T-helper 2 cell treated with Interferon-gamma antibody and Interleukin-4, amounts not matched to agents 5 μg/mL and 100 μg/mL, for 36 hours (primary cell): Measurements from ENCODE around the gene GNG14.
"Not testable (repeated sequence)": the region's sequence is repeated elsewhere in the genome, so short reads cannot be mapped to it uniquely, and the experiment has no call there.

Experiments used
- DNase-seq: peaks from one replicate; pipeline ENCODE4 v3.0.0; 2021; ENCODE audit warnings: low spot score
- H3K27ac Mint-ChIP-seq: one replicate; pipeline ENCODE4 v1.8.0; 2021; ENCODE audit warnings: mild to moderate bottlenecking, mixed read lengths
- H3K27me3 Mint-ChIP-seq: one replicate; pipeline ENCODE4 v1.8.0; 2021; ENCODE audit warnings: low read depth, mixed read lengths
- H3K36me3 Mint-ChIP-seq: one replicate; pipeline ENCODE4 v1.8.0; 2021; ENCODE audit warnings: low read depth, mixed read lengths
- H3K4me1 Mint-ChIP-seq: one replicate; pipeline ENCODE4 v1.8.0; 2021; ENCODE audit warnings: low read depth, mixed read lengths
- H3K4me3 Mint-ChIP-seq: one replicate; pipeline ENCODE4 v1.8.0; 2022; ENCODE audit warnings: mild to moderate bottlenecking, moderate library complexity, mixed read lengths
- H3K9me3 Mint-ChIP-seq: one replicate; pipeline ENCODE4 v1.8.0; 2021; ENCODE audit warnings: mixed read lengths

Gene GNG14

DNA sequence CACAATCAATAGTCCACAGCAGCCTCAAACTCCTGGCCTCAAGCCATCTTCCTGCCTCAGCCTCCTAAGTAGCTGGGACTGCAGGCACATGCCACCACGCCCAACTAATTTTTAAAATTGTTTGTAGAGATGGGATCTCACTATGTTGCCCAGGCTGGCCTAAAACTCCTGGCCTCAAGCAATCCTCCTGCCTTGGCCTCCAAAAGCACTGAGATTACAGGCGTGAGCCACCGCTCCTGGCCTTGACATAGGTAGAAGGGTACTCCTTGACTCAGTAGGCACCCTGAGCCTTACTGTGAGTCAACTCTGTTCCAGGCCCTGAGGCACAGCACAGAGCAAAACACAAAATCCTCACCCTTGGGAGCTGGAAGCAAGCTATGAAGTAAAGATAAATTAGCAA lies 28.1 kb downstream of the GNG14 start:
- Mint-ChIP-seq H3K27me3 (no peaks in the 10 kb centered on the region), H3K4me1 (peaks cover 3% of the 10 kb centered on the region), H3K36me3 (peaks cover 35% of the 10 kb centered on the region), H3K27ac (no peak overlapping the region), H3K4me3 (no peak overlapping the region), H3K9me3 (no peaks in the 10 kb centered on the region)
- DNase-seq, result no peak

DNA sequence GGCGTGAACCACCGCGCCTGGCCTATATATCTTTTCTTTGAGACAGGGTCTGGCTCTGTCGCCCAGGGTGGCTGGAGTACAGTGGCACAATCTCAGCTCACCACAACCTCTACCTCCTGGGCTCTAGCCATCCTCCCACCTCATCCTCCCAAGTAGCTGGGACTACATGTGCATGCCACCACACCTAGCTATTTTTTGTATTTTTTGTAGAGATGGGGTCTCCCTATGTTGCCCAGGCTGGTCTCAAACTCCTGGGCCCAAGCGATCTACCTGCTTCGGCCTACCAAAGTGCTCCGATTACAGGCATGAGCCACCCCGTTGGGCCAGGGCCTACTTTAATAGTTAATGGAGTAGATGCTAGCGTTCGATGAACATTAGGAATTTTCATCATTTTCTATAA lies 32.5 kb downstream of the GNG14 start:
- Mint-ChIP-seq H3K9me3 (no peaks in the 10 kb centered on the region), H3K36me3 (peaks cover 27% of the 10 kb centered on the region), H3K27ac (peak overlapping the region; percentile 76)

DNA sequence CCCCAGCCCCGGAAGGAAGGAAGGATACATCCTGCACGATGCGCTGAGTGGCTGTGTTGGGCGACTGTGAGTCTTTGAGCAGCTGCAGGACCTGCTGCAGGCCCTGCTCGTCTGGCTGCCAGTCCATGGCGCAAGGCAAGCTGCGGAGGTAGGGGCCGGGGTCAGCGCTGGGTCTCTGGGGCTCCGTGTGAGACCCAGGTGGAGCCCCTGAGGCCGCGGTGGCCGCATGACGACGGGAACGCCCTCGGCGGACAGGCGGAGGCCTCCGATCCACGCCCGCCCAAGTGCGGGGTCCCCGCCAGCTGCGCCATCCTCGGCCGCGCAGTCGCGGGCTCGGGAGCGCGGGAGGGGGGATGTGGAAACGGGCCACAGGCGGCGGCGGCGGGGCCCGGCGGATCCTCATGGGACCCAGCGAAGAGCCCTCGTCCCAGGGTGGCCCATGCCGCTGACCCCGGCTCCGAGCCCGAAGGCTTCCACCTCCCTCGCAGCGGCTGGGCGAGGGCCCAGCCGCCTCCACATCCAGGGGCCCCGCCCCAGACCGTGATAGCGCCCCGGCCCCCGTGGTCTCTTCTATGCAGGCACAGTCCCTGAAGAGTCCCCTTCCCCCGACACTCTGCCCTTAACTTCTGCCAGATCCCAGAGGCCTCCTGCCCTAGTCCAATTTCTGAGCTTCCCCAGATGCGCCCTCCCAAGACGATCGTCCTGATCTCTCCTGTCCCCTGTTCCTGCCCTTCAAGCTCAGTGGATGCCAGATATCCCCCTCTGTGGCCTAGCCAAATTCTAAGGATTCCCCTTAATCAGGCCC lies 33.3 kb downstream of the GNG14 start:
- Mint-ChIP-seq H3K9me3 (no peaks in the 10 kb centered on the region), H3K4me1 (peaks cover 14% of the 10 kb centered on the region), H3K27ac (peak overlapping the region; percentile 91), H3K4me3 (peak overlapping the region; percentile 97), H3K36me3 (peaks cover 27% of the 10 kb centered on the region), H3K27me3 (no peaks in the 10 kb centered on the region)
- no peak for DNase-seq

More for the DNA sequence above, 32.5 kb downstream of the GNG14 start:
- Mint-ChIP-seq H3K27me3 (no peaks in the 10 kb centered on the region), H3K4me3 (peak overlapping the region; percentile 85), H3K4me1 (peaks cover 14% of the 10 kb centered on the region)
- DNase-seq, result no peak

DNA sequence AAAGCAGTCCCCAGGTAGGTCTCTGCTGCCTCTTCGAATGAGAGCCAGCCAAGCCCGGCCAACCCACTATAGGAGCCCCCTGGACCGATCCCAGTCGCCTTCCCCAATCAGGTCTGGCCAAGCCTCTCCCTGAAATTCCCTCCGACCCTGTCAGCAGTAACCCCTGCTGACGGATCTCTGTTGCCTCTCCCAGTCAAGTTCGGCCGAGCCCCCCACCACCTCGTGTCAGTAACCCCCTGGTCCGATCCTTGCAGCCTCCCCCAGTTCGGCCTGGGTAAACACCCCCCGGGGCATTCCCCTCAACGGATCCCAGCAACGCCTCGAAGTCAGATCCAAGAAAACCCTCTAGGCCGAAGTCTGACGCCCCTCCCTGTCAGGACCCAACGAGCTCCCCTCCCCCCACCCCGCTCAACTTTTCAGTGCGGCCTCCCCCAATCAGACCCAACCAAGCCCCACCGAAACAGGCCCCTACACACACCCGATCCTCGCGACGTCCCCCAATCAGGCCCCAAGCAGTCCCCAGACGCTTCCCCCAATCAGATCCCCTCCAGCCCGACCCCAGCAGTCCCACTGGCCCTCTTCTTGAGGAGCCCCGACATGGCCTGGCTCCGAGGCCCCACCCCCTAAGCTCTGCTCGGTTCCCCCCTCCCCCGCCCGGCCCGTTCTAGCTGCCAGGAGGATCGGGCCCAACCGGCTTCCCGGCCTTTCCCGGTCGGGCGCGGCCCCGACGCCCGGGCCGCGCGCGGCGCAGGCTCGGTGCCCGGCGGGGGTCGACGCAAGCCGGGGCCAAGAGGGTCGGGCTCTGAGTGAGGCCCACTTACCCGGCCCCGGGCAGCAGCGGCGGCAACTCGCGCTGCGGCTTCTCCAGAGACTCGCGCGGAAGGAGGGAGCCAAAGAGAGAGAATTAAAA lies 34.1 kb downstream of the GNG14 start:
- H3K9me3 Mint-ChIP-seq, result no peaks in the 10 kb centered on the region
- no peaks in the 10 kb centered on the region for H3K27me3 Mint-ChIP-seq
- H3K36me3 Mint-ChIP-seq, result peaks cover 23% of the 10 kb centered on the region
- peaks cover 14% of the 10 kb centered on the region for H3K4me1 Mint-ChIP-seq
- H3K27ac Mint-ChIP-seq, result peak overlapping the region; percentile 91
- peak overlapping the region; percentile 97 for H3K4me3 Mint-ChIP-seq
- DNase-seq, result peak; percentile 15

DNA sequence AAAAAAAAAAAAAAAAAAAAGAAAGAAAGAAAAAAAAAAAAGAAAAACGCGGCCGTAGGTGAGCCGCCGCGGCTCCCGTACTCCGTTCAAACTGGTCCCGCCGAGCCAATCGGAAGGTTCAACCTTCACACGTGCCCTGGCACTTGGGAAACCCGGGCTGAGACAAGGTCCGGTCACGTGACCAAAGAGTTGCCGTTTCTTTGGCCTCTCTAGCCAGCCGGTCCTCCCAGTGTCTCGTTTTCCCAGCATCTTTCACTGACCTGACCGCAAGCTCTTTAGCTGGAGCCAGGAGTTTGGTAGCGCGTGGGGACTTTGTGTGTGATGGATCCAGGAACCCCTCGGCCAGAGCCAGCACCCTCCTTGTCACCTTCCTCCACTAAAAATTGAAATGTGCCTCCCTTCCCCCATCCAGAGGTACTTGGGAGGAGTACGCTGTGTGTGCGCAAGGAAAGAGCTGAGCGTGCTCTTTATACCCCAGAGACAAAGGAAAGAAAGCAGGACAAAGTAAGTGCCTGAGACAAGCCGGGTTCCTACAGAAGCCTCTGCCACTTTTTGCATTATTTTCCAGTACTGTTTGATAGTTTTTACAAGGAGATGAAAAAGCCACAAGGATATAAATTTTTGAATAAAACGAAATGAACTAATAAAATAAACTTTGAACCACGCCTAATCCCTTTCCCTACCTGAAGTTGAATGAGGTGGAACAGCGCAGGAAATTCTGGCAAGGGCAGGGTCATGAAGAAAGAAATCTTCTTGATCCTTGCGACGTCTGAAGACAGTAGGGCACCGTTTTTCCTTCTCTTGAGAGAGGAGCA lies 35.0 kb downstream of the GNG14 start:
- Mint-ChIP-seq H3K4me1 (peaks cover 14% of the 10 kb centered on the region), H3K27ac (peak overlapping the region; percentile 79), H3K9me3 (no peaks in the 10 kb centered on the region), H3K4me3 (peak overlapping the region; percentile 89), H3K27me3 (no peaks in the 10 kb centered on the region), H3K36me3 (peaks cover 26% of the 10 kb centered on the region)
- DNase-seq, result peak; percentile 94

DNA sequence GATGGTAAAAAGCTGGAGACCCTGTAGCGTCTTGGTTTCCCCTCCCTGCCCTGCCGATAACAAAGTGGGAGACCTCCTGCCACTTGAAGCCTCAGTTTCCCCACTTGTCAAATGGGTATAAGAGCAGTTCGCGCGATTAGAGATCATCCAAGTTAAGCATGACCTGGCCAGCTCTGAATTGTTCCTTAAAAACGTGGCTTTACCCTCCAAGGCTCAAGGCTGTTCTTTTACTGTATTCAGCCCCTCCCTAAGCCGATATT lies 35.5 kb downstream of the GNG14 start:
- Mint-ChIP-seq H3K27me3 (no peaks in the 10 kb centered on the region), H3K36me3 (peaks cover 30% of the 10 kb centered on the region), H3K4me1 (peaks cover 14% of the 10 kb centered on the region), H3K9me3 (no peaks in the 10 kb centered on the region), H3K27ac (peak overlapping the region; percentile 79), H3K4me3 (peak overlapping the region; percentile 89)
- DNase-seq, result no peak

DNA sequence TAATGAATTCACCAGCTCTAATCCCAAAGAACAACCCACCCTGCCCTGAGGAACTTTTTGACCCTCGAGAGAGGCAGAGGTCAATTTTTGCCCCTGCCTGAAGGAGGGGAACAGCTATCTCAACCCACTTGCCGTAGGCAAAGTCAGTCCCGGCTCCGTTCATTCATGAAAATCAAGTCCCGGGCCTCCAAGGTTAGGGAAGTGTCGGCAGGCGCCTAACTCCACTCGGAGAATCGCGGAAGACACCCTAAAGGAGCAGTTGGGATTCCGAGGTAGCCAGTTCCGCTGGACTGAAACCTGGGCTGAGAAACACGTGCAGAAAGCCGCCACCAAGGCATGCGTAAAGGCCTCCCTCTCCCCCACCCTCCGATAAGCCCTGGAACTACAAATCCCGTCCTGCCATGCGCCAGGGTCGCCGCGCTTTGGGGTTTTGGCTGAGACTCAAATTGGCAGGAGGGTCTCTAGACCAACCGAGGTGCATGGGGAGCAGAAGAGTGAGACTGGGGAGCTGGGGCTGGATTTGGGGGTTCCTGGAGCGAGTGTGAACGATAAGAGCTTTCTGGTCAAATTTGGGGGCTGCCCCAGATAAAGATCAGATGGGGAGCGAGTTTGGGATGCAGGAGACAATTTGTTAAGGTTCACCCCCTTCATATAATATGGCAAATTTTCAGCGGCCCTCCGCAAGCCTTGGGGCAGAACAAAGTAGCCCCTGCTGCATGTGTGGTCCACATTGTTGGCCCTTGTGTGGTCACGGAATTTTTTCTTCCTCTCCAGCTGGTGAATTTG lies 36.0 kb downstream of the GNG14 start, which contains the start of gene TNPO2:
Gene TNPO2 (minus strand): TSS at position 292 of the 786 bp plus-strand sequence. CDS start 2,955 bp downstream, outside the sequence.
- peaks cover 28% of the 10 kb centered on the region for H3K36me3 Mint-ChIP-seq
- H3K4me1 Mint-ChIP-seq, result peaks cover 14% of the 10 kb centered on the region
- H3K27ac Mint-ChIP-seq, result peak within 1 kb of the TSS; percentile 79
- DNase-seq, result peak; percentile 74
- peak within 1 kb of the TSS; percentile 89 for H3K4me3 Mint-ChIP-seq
- no peaks in the 10 kb centered on the region for H3K9me3 Mint-ChIP-seq
- H3K27me3 Mint-ChIP-seq, result no peaks in the 10 kb centered on the region

DNA sequence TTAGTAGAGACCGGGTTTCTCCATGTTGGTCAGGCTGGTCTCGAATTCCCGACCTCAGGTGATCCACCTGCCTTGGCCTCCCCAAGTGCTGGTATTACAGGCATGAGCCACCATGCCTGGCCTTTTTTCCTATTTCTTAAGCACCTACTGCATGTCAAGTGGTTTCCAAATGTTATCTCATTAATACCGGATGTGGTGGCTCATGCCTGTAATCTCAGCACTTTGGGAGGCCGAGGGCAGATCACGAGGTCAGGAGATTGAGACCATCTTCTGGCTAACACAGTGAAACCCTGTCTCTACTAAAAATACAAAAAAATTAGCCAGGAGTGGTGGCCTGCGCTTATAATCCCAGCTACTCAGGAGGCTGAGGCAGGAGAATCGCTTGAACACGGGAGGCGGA lies 37.8 kb downstream of the GNG14 start:
- not testable (repeated sequence) for H3K9me3 Mint-ChIP-seq, H3K4me3 Mint-ChIP-seq, H3K27ac Mint-ChIP-seq, H3K27me3 Mint-ChIP-seq, DNase-seq
- peaks cover 39% of the 10 kb centered on the region for H3K36me3 Mint-ChIP-seq
- peaks cover 16% of the 10 kb centered on the region for H3K4me1 Mint-ChIP-seq

DNA sequence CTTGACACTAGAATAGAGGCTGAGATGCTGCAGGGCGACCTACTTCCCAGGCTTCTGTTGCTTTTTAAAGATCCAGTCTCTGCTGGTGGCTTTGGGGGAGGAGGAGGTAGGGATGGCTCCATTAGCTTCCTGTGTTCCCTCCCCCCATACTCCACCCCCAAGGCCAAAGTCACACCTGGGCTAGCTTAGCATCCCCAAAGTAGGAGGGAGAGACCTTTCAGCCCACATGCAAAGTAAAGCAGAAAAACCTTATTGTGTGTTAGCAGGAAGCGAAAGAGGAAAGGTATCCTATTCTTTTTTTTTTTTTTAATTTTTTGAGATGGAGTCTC lies 39.2 kb downstream of the GNG14 start:
- H3K36me3 Mint-ChIP-seq, result peaks cover 37% of the 10 kb centered on the region
- H3K4me1 Mint-ChIP-seq, result peaks cover 11% of the 10 kb centered on the region

DNA sequence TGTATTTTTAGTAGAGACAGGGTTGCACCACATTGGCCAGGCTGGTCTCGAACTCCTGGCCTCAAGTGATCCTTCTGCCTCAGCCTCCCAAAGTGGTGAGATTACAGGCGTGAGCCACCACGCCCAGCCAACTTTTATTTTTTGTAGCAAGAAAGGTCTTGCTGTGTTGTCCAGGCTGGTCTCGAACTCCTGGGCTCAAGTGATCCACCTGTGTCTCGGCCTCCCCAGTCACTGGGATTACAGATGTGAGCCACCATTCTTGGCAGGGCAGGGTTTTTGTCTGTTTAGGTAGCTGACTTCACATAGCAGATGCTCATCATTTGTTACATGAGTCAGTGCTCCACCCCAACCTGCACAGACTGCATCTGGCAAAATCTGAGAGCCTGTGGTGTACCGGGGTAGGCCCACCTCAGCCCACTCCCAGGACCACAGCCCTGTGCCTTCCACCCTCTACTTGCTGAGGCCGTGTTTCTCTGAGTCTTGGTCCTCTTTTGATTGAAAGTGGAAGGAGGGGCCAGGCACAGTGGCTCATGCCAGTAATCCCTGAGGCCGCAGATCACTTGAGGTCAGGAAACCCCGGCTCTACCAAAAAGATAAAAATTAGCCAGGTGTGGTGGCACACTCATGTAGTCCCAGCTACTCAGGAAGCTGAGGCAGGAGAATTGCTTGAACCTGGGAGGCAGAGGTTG lies 40.1 kb downstream of the GNG14 start:
- H3K9me3 Mint-ChIP-seq, result no peaks in the 10 kb centered on the region
- H3K4me1 Mint-ChIP-seq, result peaks cover 14% of the 10 kb centered on the region
- H3K4me3 Mint-ChIP-seq, result no peak overlapping the region
- DNase-seq, result no peak
- H3K27me3 Mint-ChIP-seq, result no peaks in the 10 kb centered on the region
- H3K27ac Mint-ChIP-seq, result no peak overlapping the region
- H3K36me3 Mint-ChIP-seq, result peaks cover 39% of the 10 kb centered on the region

More for the DNA sequence above, 39.2 kb downstream of the GNG14 start:
- no peak overlapping the region for H3K4me3 Mint-ChIP-seq
- no peak for DNase-seq
- no peak overlapping the region for H3K27ac Mint-ChIP-seq
- H3K27me3 Mint-ChIP-seq, result no peaks in the 10 kb centered on the region
- no peaks in the 10 kb centered on the region for H3K9me3 Mint-ChIP-seq

DNA sequence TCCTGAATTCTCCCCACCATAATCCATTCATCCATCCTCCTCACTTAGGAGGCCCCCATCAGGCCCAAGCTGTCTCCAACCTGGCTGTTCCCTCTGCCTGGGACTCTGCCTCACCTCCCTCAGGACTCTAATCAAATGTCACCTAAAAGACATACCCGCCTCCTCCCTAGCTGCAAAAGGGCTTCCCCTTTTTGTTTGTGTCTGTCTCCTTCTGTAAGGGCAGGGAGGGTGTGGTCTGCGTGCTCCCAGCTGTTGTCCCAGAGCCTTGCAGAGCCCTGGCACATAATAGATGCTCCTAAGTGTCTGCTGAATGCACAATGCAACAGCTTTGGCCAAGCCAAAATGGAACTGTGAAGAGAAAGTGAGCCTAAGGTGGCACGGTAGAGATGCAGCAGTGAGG lies 42.3 kb downstream of the GNG14 start:
- Mint-ChIP-seq H3K4me1 (peaks cover 14% of the 10 kb centered on the region), H3K4me3 (no peak overlapping the region), H3K27ac (no peak overlapping the region), H3K36me3 (peaks cover 48% of the 10 kb centered on the region), H3K27me3 (no peaks in the 10 kb centered on the region), H3K9me3 (no peaks in the 10 kb centered on the region)
- no peak for DNase-seq

DNA sequence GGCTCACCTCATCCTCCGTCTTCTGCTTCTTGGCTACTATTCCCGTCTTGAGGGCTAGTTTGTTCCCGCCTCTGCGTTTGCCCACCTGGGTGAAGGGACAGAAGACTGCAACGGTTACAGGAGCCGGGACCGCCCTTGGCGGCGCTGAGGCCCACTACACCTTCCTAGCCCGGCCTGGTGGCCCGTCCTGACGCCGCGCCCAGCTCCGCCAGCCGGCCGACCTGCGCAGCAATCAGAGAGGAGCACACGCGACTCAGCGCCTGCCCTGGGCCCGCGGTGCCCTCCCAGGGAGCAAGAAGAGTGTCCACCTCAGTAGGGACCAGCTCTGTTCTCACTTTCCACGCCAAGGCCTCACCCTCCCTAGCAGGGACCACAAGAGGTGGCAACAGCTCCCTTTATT lies 43.5 kb downstream of the GNG14 start:
- Mint-ChIP-seq H3K27ac (no peak overlapping the region), H3K4me1 (peaks cover 14% of the 10 kb centered on the region), H3K36me3 (peaks cover 48% of the 10 kb centered on the region), H3K9me3 (no peaks in the 10 kb centered on the region), H3K4me3 (no peak overlapping the region), H3K27me3 (no peaks in the 10 kb centered on the region)
- no peak for DNase-seq
